ENCODE measurements around the gene LRP1B.

DNA sequence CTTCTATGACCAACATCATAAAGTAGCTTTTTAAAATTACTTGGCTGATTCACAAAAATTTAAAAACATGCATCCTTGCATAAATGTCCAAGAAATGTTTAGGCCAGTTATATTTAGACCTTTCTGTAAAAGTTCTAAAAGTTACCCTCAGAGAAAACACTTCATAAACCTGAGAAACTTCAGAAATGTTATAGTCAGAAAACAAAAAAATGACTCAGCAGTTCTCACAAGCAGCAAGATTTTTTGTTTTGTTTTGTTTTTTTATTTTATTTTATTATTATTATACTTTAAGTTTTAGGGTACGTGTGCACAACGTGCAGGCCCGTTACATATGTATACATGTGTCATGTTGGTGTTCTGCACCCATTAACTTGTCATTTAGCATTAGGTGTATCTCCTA, 648.1 kb downstream of the LRP1B start:
- TF ChIP-seq TCF12 (IDR thresholded peaks at IDR 0.05) (no peak), FOSL2 (IDR thresholded peaks at IDR 0.05; ENCODE audit: borderline replicate concordance, low read depth) (no peak)
- TF ChIP-seq, protein P1, sequence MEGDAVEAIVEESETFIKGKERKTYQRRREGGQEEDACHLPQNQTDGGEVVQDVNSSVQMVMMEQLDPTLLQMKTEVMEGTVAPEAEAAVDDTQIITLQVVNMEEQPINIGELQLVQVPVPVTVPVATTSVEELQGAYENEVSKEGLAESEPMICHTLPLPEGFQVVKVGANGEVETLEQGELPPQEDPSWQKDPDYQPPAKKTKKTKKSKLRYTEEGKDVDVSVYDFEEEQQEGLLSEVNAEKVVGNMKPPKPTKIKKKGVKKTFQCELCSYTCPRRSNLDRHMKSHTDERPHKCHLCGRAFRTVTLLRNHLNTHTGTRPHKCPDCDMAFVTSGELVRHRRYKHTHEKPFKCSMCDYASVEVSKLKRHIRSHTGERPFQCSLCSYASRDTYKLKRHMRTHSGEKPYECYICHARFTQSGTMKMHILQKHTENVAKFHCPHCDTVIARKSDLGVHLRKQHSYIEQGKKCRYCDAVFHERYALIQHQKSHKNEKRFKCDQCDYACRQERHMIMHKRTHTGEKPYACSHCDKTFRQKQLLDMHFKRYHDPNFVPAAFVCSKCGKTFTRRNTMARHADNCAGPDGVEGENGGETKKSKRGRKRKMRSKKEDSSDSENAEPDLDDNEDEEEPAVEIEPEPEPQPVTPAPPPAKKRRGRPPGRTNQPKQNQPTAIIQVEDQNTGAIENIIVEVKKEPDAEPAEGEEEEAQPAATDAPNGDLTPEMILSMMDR (IDR thresholded peaks at IDR 0.05), result no peak
